Smooth muscle cell (in vitro differentiated cells): Measurements from ENCODE around the gene KIAA1614. TPM values are rescaled to one million over a fixed set of nuclear protein-coding genes. Genes with fewer than 3 reads are reported as not detected.

Experiments
- DNase-seq: peaks from one replicate; lab custom pipeline; 2025; ENCODE audit not compliant: unreplicated experiment; lab: John Stamatoyannopoulos, UW
- H2AFZ ChIP-seq: fragments of 200-600 bp; sonication (generic); 2 replicates; pipeline ENCODE4 v1.6.0; 2016; ENCODE audit warnings: antibody characterized with exemption, low read depth, mild to moderate bottlenecking
- H3F3A ChIP-seq: fragments of 200-600 bp; sonication (generic); 2 replicates; pipeline ENCODE4 v1.6.0; 2017; ENCODE audit warnings: antibody characterized with exemption, low read depth
- H3K27ac ChIP-seq: fragments of 200-600 bp; sonication (generic); 2 replicates; pipeline ENCODE4 v1.5.1; 2016; ENCODE audit warnings: low read depth, mild to moderate bottlenecking
- H3K27me3 ChIP-seq: fragments of 200-600 bp; sonication (generic); 2 replicates; pipeline ENCODE4 v1.6.1; 2016; ENCODE audit warnings: low read depth, mild to moderate bottlenecking
- H3K36me3 ChIP-seq: fragments of 200-600 bp; sonication (generic); 2 replicates; pipeline ENCODE4 v1.5.1; 2016; ENCODE audit warnings: low read depth
- H3K4me1 ChIP-seq: fragments of 200-600 bp; sonication (generic); 2 replicates; pipeline ENCODE4 v1.5.1; 2016; ENCODE audit warnings: low read depth
- H3K4me2 ChIP-seq: fragments of 200-600 bp; sonication (generic); 2 replicates; pipeline ENCODE4 v1.6.0; 2016; ENCODE audit warnings: mild to moderate bottlenecking
- H3K4me3 ChIP-seq: fragments of 200-600 bp; sonication (generic); 2 replicates; pipeline ENCODE4 v1.5.1; 2016; ENCODE audit warnings: mild to moderate bottlenecking
- H3K79me2 ChIP-seq: fragments of 200-600 bp; sonication (generic); 2 replicates; pipeline ENCODE4 v1.6.0; 2016; ENCODE audit warnings: low read depth, mild to moderate bottlenecking
- H3K9ac ChIP-seq: fragments of 200-600 bp; sonication (generic); 2 replicates; pipeline ENCODE4 v1.6.0; 2016; ENCODE audit warnings: low read depth
- H3K9me3 ChIP-seq: fragments of 200-600 bp; sonication (generic); replicated peaks from 2 replicates; pipeline ENCODE4 v1.5.1; 2016; ENCODE audit warnings: low read depth
- H4K20me1 ChIP-seq: fragments of 200-600 bp; sonication (generic); 2 replicates; pipeline ENCODE4 v1.6.0; 2016; ENCODE audit warnings: low read depth
- CTCF ChIP-seq: fragments of 200-600 bp; sonication (generic); IDR thresholded peaks from 2 replicates; pipeline ENCODE4 v1.5.1; 2017; ENCODE audit warnings: borderline replicate concordance, mild to moderate bottlenecking, antibody characterized with exemption; ENCODE audit not compliant: insufficient read depth, poor library complexity, severe bottlenecking
- WGBS: methylation state at CpG from one replicate; pipeline ENCODE4 v1.1.7; 2016; ENCODE audit warnings: low lambda C conversion rate; 5-methylcytosine and 5-hydroxymethylcytosine counted together
- polyA plus RNA-seq: library from polyadenylated mRNA; unstranded; fragments of >200 nt; fragmentation: Nextera tagmentation; extraction: Ambion mirVana; gene quantifications from 2 replicates; pipeline ENCODE4 v1.2.1, GENCODE V29; 2016
- total RNA-seq: library from RNA; depleted of rRNA; stranded (reverse); fragments of >200 nt; gene quantifications from 2 replicates; pipeline ENCODE4 v1.2.3, GENCODE V29; 2014

Gene KIAA1614
- total and polyA plus RNA-seq, 2 experiments from 2014 or later: 2.9 to 3.2 TPM

GRCh38 chr1:180907313-180908055, 5.2 kb upstream of the KIAA1614 start:
- Histone ChIP-seq H3F3A (no peaks in the 10 kb centered on the region), H3K36me3 (no peaks in the 10 kb centered on the region), H3K27ac (no peak overlapping the region), H3K79me2 (no peaks in the 10 kb centered on the region), H3K4me1 (peaks cover 7% of the 10 kb centered on the region), H3K4me3 (no peak overlapping the region), H4K20me1 (no peaks in the 10 kb centered on the region), H3K9ac (no peak overlapping the region), H3K27me3 (no peaks in the 10 kb centered on the region), H2AFZ (no peak overlapping the region), H3K4me2 (no peak overlapping the region), H3K9me3 (no peaks in the 10 kb centered on the region)
- no peak for TF ChIP-seq CTCF
- 86% methylated on average over 10 of the region's 10 CpGs for WGBS
- no peak for DNase-seq

GRCh38 chr1:180908074-180908765, 4.5 kb upstream of the KIAA1614 start:
- no peak for TF ChIP-seq CTCF
- no peak for DNase-seq

GRCh38 chr1:180909005-180909414, 3.7 kb upstream of the KIAA1614 start:
- no peak overlapping the region for H3K4me3 ChIP-seq
- H3K27ac ChIP-seq: no peak overlapping the region
- H3K4me2 ChIP-seq: no peak overlapping the region
- no peak overlapping the region for H3K9ac ChIP-seq
- H4K20me1 ChIP-seq: no peaks in the 10 kb centered on the region
- 82% methylated on average over 3 of the region's 3 CpGs for WGBS
- peaks cover 11% of the 10 kb centered on the region for H3K4me1 ChIP-seq
- H3F3A ChIP-seq: no peaks in the 10 kb centered on the region
- TF ChIP-seq CTCF: no peak
- H3K27me3 ChIP-seq: no peaks in the 10 kb centered on the region
- H3K9me3 ChIP-seq: no peaks in the 10 kb centered on the region
- H3K79me2 ChIP-seq: no peaks in the 10 kb centered on the region
- no peaks in the 10 kb centered on the region for H3K36me3 ChIP-seq
- no peak overlapping the region for H2AFZ ChIP-seq
- DNase-seq: no peak

More at GRCh38 chr1:180908074-180908765, 4.5 kb upstream of the KIAA1614 start:
- H3F3A ChIP-seq: no peaks in the 10 kb centered on the region
- H2AFZ ChIP-seq: no peak overlapping the region
- H3K4me2 ChIP-seq: no peak overlapping the region
- no peaks in the 10 kb centered on the region for H3K79me2 ChIP-seq
- H4K20me1 ChIP-seq: no peaks in the 10 kb centered on the region
- H3K4me3 ChIP-seq: no peak overlapping the region
- no peaks in the 10 kb centered on the region for H3K27me3 ChIP-seq
- WGBS: 88% methylated on average over 15 of the region's 15 CpGs
- no peaks in the 10 kb centered on the region for H3K9me3 ChIP-seq
- no peaks in the 10 kb centered on the region for H3K36me3 ChIP-seq
- H3K4me1 ChIP-seq: peaks cover 7% of the 10 kb centered on the region
- H3K27ac ChIP-seq: no peak overlapping the region
- H3K9ac ChIP-seq: no peak overlapping the region
